Measurements from ENCODE around the gene NAPSA. TPM values are rescaled to one million over a fixed set of nuclear protein-coding genes. Genes with fewer than 3 reads are reported as not detected.
A peak's percentile ranks its signal among the peaks of the same experiment; 100 is the strongest.

NAPSA gene
- total and polyA plus RNA-seq, 9 of the 15 experiments (the other 6 are each of a cell fraction or from before 2014, with no cell fraction given): 0.25 to 1.9 (median 0.69) TPM

DNA sequence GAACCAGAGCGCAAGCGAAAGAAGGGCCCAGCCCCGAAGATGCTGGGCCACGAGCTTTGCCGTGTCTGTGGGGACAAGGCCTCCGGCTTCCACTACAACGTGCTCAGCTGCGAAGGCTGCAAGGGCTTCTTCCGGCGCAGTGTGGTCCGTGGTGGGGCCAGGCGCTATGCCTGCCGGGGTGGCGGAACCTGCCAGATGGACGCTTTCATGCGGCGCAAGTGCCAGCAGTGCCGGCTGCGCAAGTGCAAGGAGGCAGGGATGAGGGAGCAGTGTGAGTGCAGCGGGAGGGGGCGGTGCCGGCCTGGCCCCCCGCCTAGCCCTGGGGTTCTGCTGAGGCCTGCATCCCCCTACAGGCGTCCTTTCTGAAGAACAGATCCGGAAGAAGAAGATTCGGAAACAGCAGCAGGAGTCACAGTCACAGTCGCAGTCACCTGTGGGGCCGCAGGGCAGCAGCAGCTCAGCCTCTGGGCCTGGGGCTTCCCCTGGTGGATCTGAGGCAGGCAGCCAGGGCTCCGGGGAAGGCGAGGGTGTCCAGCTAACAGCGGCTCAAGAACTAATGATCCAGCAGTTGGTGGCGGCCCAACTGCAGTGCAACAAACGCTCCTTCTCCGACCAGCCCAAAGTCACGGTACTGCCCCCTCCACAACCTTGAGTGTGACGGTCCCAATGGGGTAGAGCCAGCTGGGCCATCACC is 12.9 kb upstream of the NAPSA start:
- ATAC-seq: no peak
- CTCF ChIA-PET (ENCODE audit: low intra/inter-chr PET ratio): no interaction called here
- no peak for TF ChIP-seq ZNF282 (CRISPR knock-in tag; IDR thresholded peaks at IDR 0.05)
- TF ChIP-seq, protein P1, sequence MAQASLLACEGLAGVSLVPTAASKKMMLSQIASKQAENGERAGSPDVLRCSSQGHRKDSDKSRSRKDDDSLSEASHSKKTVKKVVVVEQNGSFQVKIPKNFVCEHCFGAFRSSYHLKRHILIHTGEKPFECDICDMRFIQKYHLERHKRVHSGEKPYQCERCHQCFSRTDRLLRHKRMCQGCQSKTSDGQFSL (CRISPR knock-in tag; IDR thresholded peaks at IDR 0.05): no peak
- TF ChIP-seq, protein P1 (tag; IDR thresholded peaks at IDR 0.05): no peak
- TF ChIP-seq, protein P2, sequence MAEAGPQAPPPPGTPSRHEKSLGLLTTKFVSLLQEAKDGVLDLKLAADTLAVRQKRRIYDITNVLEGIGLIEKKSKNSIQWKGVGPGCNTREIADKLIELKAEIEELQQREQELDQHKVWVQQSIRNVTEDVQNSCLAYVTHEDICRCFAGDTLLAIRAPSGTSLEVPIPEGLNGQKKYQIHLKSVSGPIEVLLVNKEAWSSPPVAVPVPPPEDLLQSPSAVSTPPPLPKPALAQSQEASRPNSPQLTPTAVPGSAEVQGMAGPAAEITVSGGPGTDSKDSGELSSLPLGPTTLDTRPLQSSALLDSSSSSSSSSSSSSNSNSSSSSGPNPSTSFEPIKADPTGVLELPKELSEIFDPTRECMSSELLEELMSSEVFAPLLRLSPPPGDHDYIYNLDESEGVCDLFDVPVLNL (CRISPR knock-in tag; IDR thresholded peaks at IDR 0.05; ENCODE audit: low read depth): no peak
- peak; percentile 49 for TF ChIP-seq POLR2G (IDR thresholded peaks at IDR 0.05; ENCODE audit: low read depth, low read length)
- no peak for TF ChIP-seq GTF2A2 (tag; IDR thresholded peaks at IDR 0.05)
- TF ChIP-seq, protein P3, sequence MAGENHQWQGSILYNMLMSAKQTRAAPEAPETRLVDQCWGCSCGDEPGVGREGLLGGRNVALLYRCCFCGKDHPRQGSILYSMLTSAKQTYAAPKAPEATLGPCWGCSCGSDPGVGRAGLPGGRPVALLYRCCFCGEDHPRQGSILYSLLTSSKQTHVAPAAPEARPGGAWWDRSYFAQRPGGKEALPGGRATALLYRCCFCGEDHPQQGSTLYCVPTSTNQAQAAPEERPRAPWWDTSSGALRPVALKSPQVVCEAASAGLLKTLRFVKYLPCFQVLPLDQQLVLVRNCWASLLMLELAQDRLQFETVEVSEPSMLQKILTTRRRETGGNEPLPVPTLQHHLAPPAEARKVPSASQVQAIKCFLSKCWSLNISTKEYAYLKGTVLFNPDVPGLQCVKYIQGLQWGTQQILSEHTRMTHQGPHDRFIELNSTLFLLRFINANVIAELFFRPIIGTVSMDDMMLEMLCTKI (IDR thresholded peaks at IDR 0.05; ENCODE audit: partially characterized antibody): no peak
- no peak for TF ChIP-seq SRSF7 (optimal IDR thresholded peaks at IDR 0.05; ENCODE audit: low read depth, low read length)
- TF ChIP-seq, protein P4, sequence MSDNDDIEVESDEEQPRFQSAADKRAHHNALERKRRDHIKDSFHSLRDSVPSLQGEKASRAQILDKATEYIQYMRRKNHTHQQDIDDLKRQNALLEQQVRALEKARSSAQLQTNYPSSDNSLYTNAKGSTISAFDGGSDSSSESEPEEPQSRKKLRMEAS (CRISPR knock-in tag; IDR thresholded peaks at IDR 0.05): peak; percentile 33; the same call in 1 of the 2 replicates
- peak; percentile 74 for TF ChIP-seq RBFOX2 (IDR thresholded peaks at IDR 0.05; ENCODE audit: low read depth, low read length)
- no peak for TF ChIP-seq ZC3H4 (CRISPR knock-in tag; IDR thresholded peaks at IDR 0.05; ENCODE audit: borderline replicate concordance)
- TF ChIP-seq, protein P5, sequence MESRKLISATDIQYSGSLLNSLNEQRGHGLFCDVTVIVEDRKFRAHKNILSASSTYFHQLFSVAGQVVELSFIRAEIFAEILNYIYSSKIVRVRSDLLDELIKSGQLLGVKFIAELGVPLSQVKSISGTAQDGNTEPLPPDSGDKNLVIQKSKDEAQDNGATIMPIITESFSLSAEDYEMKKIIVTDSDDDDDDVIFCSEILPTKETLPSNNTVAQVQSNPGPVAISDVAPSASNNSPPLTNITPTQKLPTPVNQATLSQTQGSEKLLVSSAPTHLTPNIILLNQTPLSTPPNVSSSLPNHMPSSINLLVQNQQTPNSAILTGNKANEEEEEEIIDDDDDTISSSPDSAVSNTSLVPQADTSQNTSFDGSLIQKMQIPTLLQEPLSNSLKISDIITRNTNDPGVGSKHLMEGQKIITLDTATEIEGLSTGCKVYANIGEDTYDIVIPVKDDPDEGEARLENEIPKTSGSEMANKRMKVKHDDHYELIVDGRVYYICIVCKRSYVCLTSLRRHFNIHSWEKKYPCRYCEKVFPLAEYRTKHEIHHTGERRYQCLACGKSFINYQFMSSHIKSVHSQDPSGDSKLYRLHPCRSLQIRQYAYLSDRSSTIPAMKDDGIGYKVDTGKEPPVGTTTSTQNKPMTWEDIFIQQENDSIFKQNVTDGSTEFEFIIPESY (CRISPR knock-in tag; IDR thresholded peaks at IDR 0.05): peak; percentile 88
- no peak for TF ChIP-seq EGR1 (conservative IDR thresholded peaks at IDR 0.05)

More for the DNA sequence above, 12.9 kb upstream of the NAPSA start:
- Histone ChIP-seq H3K4me1 (replicated peaks in 1 of 2; ENCODE audit: control insufficient read depth in 2 of 2, insufficient read depth in 2 of 2, low read length in 2 of 2) (peaks cover 24 to 62% of the 10 kb centered on the region in 2 experiments), H3K27ac (ENCODE audit: extremely low read depth, low read depth, low read length) (peak overlapping the region; percentile 77; the same call in 2 of the 3 replicates), H3K27me3 (ENCODE audit: control insufficient read depth in 2 of 2, insufficient read depth in 2 of 2, low read length in 2 of 2) (no peaks in the 10 kb centered on the region), H3K36me3 (ENCODE audit: control insufficient read depth, insufficient read depth, low read length) (peaks cover 59% of the 10 kb centered on the region; the same call in 2 of the 3 replicates), H3K9me3 (replicated peaks; ENCODE audit: control insufficient read depth, insufficient read depth, low read depth, low read length) (no peaks in the 10 kb centered on the region), H4K20me1 (replicated peaks; ENCODE audit: control insufficient read depth, insufficient read depth, low read length) (peaks cover 2% of the 10 kb centered on the region), H3K4me3 (peak overlapping the region; percentile 43; the same call in 1 of the 2 replicates), H3K9ac (ENCODE audit: insufficient read depth in 1 of 2, low read depth in 2 of 2, low read length in 2 of 2) (peak overlapping the region; percentile 69 to 86), H3K9me1 (ENCODE audit: control insufficient read depth, insufficient read depth, low read length) (no peaks in the 10 kb centered on the region), H2AFZ (ENCODE audit: low read depth, low read length) (no peak overlapping the region), H3K79me2 (ENCODE audit: control insufficient read depth, insufficient read depth, low read length) (peaks cover 29% of the 10 kb centered on the region), H3K4me2 (ENCODE audit: insufficient read depth, low read length) (peak overlapping the region; percentile 86)
- 90% methylated on average over 33 of the region's 36 CpGs for WGBS (ENCODE audit: insufficient coverage, low coverage, missing lambda C conversion rate)
- intact Hi-C loops (cut with micrococcal nuclease) (loop anchor here (5.0 kb wide), 1 partner anchor 279 kb away; no protein-coding TSS in a partner anchor), in situ Hi-C loops (cut with MboI) (no loop called here)
- FAIRE-seq (no peak), DNase-seq (ENCODE audit: extremely low read depth in 1 of 4, low spot score in 3 of 4) (peak in 1 of 4 experiments; percentile 9)
- BruUV-seq (replicated peaks): TSS peak; percentile 16
- POLR2A ChIA-PET: interaction anchor here (0.6 to 1.1 kb wide), 3 partner anchors 41 to 72 kb away, joined by 3 to 4 read pairs (median 3); partner anchors contain the start of gene KCNC3

All from K562 (cell line).